ENCODE measurements around the gene TK1.
"Not testable (repeated sequence)": the region's sequence is repeated elsewhere in the genome, so short reads cannot be mapped to it uniquely, and the experiment has no call there.

The TK1 gene

DNA sequence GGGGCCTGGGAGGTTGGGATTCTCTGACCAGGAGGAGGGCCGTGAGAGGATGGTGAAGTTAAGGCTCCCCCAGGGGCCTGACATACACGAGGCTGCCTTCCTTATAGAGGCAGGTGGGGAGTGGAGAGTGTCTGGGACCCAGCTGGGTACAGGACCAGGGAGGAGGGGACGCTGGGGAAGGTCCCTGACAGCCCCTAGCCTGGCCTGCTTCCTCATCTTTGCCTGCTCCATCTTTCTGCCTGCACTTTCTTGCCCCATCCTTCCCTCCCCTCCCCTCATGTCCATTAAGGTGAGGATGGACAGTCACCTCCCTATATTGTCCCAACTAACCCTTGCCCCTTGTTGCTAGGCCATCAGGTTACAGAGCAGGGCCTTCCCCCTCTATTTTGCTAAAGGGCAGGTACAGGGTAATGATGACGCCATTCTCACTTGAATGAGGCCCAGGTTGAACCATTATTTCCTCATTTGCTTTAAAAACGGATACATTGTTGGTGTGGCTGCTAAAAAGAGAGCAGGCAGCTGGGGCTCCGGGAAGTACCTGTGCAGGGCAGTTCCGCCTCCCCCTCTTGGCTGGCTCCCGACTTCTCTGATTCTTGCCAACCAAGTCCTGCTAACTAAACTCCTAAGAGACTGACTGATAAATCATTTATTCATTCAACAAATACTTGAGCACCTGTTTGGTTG is 39.4 kb downstream of the TK1 start:
- DNase-seq, result no peak

DNA sequence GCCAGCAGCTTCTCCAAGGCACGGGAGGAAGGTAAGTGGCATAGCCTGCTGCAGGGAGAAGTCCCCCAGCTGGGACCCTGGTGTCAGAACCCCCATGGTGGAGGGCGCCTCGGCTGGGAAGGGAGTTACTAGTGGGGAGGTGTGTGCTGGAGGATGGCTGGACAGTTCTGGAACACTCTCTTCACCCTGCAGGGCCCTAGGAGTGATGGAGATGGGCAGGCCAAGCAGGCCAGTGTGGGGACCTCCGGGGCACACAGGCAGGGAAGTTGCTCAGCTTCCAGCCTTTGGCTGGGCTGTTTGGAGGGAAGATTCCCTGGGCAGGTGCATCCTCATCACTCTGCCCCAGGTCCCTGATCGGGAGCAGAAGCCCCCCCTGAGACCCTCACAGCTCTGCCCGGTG is 40.0 kb downstream of the TK1 start:
- no peak for DNase-seq

DNA sequence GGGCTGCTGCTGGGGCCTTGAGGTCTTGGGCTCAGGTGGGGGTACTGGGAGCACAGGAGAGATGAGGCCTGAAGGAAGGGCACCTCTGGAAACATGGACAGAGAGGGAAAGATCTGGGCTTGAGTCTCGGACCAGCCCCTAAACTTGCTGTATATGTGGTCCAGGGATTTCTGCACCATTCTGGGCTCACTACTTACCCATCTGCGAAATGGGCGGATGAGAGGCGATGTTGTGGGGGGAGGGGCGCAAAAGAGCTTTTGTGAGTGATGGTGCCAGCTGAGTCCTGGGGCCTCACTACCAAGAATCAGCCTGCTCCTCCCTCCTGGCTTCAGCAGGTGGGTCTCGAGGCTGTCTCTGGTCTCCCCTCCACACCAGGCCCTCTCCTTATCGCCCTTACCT is 40.4 kb downstream of the TK1 start:
- no peak for DNase-seq

DNA sequence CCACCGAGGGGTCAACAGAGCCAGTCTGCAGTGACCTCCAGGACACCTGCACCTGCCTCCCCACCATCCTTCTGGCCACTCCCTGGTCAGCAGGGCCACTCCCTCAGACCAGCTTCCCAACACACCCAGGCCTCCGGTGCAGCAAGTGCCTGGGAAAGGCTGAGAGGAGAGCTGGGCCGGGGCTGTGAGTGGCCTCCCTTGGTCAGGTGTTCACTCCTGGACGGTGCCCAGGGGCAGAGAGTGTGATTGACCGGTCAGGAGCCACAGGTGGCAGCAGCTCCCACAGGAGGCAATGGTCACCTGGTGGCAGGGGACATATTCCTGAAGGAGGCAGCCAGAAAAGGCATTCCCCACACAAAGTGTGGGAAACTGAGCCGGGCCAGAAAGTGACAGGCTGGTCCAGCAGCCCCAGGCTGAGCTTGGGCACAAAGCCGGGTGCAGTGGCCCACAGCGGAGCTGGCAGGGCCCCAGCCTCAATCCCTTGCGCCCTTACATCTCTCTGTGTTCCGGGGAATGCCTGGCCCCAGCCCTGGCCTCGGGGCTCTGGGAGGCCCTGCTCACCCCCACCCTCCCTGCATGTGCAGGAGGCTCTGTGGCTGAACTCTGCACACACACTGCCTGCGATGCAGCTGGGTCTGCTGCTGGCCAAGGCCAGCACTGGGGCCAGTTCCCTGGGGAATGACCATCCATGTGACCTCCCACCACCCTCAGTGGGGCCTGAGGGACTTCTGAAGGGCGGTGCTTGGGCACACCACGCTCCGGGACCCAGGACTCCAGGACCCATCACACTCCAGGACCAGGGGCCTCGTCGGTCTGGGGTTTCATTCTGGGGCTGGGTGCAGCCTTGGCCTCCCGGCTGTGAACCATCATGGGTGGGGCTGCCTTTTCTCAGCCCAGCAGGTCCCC is 41.9 kb downstream of the TK1 start:
- no peak for DNase-seq

DNA sequence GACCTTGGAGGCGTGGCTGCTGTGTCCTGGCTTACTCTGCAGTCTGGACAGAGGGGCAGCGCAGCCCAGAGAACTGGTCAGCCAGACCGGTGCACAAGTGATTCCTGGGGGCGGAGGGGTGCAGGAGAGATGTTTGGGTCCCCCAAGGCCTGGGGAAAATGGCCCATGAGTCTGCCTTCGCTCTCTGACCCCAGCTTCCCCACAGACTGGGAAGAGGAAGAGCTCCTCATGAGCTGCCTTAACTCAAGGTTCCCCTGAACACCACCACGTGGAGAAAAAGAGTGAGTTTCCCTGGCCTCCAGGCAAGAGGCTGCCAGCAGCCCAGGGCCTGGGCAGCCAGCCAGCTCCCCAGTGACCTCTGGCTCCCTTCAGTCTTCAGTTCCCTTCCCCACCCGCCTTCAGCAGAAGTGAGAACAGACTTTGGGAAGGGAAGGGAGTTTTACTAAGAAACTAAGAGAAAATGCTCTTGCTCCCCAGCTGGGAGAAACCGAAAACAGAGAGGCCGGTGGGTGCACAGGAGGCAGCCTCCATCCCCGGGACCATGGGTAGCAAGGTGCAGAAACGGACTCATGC is 42.6 kb downstream of the TK1 start:
- DNase-seq, result no peak

DNA sequence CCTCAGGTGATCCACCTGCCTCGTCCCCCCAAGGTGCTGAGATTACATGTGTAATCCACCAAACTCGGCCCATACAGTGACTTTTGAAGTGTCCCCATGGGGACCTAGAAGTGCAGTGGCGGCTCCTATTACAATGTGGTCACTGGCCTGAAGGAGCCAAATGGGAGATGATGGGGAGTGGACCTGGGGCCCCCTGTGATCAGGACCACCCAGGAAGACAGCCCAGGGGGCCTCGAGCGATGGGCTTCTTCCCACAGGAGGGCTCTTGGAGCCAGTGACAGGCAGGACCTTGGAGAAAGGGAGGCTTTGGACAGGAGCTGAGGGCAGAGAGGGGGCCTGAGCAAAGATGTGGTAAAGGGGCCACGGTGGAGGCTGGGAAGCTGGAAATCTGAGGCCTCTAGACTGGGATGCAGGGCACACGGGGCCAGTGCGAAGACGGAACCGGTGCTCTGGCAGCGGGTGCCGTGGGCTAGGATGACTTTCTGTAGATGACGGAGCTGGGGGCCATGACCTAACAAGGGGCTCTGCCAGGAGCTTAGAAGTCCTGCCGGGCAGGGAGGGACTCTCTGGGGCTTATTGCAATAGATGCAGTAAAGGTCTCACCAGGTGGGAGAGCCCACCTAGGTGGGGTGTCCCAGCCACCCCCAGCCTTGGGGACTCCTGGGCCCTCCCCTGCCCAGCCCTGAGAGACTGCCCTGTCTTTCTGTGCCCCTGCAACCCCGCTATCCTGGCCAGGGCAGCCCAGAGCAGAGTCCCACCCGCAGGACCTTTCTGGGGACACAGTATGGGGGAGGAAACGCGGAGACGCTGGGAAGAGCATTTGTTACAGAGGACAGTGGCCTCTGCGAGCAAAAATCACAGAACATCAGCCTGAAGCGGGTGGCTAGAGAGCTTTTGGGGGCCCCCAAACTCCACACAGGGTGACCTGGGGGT is 43.4 kb downstream of the TK1 start:
- no peak for DNase-seq

DNA sequence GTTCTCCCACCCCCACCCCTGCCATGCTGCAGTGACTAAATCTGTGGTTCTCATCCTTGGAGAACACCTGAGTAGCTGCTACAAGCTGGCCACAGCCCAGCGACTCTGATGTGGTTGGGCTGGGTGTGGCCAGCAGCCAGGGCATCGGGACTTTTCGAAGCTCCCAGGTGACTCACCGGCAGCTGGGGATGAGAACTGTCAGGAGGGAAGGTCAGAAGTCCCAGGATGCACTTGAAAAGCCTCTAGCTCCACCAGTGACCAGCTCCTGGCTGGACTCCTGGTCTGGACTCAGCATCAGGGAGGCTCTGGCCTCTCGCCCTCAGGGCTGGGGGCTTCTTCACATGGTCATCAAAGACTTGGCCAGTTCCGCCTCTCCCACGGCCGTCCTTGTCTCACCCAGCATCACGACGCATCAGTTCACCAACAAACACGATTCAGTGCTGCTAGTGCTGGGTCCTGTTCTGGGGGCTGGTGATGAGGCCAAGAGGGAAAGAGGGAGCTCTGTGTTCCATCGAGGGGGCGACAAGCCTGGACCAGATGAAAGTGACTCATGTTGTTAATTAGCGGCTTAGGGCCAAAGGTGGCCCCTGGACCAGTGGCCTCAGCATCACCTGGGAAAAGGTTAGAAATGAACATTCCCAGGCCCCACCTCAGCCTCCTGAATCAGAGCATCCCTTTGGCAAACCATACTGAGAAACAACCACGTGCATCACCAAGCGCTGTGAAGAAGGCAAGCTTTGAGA is 44.6 kb downstream of the TK1 start:
- DNase-seq, result no peak

DNA sequence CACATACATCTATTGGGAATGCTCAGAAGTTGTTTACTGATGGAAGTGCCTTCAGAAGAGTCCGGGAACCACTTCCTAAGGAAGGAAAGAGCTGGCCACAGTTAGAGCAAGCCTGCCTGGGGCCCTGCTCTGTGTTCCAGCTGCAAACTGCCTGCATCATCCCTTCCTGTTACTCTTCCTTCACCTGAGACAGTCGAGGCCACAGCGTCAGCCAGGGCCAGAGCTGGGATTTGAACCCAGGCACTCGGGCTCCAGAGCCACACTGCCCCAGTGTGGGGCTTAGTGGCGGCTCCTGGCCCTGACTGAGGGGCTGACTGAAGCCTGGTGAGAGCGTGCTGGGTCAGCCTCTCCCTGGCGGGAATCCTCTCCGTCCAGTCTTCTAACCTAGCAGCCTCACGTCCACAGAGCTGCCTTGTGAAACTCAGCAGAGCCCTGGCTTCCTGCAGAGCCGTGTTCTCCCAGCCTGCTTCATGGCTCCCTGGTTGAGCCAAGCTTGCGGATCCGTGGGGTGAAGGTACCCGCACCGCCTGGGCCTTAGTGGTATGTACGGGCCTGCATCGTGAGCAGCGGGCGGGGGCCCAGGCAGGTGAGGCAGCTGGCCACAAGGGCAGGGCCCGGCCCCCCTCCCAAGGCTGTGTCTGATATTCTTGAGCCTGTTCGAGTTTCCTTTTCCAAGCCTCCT is 45.3 kb downstream of the TK1 start:
- DNase-seq, result no peak

DNA sequence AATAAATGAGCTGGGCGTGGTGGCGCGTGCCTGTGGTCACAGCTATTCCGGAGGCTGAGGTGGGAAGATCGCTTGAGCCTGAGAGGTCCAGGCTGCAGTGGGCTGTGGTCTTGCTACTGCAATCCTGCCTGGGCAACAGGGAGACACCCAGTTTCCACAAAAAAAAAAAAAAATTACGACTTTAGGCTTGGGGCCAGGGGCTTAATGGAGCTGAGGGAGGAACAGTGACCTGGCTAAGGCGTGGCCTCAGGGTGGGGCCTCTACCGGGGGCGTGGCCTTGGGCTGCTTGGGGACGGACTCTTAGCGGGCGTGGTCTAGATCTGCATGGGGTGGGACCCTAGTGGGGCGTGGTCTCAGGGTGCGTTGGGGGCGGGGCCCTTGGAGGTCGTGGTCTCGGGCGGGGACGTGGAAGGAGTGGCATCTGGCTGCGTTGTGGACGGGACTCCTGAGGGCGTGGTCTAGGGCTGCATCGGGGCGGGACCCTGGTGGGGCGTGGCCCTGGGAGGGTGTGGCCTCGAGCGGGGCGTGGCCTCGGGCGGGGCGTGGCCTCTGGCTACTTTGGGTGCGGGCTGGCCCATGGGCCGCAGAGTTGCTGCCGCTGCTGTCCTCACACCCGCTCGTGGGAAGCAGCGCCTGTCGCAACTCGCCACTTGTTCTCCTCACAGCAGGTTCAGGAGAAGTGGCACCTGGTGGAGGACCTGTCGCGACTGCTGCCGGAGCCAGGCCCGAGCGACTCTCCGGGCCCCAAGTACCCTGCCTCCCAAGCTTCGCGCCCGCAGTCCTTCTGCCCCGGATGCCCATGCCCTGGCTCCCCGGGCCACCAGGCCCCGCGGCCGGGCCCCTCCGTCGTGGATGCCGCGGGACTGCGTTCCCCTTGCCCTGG is 46.4 kb downstream of the TK1 start:
- DNase-seq, result peak; percentile 61

DNA sequence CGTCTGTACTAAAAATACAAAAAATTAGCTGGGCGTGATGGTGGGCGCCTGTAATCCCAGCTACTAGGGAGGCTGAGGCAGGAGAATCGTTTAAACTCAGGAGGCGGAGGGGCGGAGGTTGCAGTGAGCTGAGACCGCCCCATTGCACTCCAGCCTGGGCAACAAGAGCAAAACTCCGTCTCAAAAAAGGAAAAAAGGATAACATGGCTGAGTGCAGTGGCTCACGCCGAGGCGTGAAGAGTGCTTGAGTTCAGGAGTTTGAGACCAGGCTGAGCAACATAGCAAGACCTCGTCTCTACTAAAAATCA is 47.0 kb downstream of the TK1 start:
- DNase-seq, result not testable (repeated sequence)

DNA sequence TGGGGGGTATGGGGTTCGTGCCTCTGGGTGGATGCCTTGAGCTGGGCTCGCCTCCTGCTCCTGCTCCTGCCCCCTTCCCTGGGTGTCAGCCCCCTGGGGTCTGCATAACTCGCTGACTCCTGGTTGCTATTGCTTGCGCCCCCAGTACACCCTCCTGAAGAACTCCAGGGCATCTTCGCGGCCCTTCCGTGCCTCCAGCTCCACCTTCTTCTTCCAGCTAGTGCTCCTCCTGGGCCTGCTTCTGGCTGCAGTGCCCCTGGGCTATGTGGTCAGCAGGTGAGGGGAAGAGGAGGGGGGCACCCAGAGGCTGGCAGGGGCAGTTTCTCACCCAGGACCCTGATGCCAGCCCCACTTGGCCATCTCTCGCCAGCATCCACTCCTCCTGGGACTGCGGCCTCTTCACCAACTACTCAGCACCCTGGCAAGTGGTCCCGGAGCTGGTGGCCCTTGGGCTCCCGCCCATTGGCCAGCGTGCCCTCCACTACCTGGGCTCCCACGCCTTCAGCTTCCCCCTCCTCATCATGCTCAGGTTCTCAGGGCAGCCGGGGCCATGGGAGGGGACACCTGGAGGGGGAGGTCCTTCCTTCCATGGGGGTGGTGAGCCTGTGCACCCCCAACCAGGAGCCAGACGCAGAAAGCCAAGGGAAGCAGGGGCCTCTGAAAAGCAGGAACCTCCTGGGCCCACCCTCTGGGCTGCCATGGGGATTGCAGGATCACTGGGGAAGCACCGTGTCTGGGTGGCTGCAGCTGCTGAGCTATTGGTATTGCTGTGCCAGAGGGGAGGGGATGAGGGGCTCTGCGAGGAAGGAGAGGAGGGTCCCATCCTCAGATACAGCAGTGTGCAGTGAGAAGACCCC is 48.4 kb downstream of the TK1 start:
- DNase-seq, result no peak

DNA sequence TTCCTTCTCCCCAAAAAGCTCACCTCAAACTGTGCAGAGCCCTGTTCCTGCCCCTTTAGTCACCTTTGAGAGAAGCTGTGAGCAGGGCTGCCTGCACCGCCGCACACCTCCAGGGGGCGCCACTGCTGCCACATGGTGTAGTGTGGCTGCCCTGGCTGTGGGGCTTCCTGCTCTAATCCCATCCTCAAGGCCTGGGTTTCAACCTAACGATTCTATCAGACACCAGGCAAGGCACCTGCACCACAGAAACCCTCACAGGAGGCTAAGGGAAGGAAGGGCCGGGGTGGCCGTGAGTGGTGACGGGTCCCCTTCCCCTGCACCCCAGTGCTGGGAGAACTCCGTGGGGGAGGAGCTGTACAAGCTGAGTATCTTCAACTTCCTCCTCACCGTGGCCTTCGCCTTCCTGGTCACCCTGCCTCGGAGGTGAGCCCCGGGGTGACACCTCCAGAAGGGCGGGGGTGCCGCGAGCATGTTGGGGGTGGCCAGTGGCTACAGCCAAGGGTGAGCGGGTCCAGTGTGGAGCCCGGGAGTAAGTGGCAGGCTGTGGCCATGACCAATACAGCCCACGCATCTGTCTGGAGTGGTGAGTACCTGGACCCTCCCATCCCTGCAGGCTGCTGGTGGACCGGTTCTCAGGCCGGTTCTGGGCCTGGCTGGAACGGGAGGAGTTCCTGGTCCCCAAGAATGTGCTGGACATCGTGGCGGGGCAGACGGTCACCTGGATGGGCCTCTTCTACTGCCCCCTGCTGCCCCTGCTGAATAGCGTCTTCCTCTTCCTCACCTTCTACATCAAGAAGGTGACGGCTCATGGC is 49.3 kb downstream of the TK1 start:
- DNase-seq, result no peak

DNA sequence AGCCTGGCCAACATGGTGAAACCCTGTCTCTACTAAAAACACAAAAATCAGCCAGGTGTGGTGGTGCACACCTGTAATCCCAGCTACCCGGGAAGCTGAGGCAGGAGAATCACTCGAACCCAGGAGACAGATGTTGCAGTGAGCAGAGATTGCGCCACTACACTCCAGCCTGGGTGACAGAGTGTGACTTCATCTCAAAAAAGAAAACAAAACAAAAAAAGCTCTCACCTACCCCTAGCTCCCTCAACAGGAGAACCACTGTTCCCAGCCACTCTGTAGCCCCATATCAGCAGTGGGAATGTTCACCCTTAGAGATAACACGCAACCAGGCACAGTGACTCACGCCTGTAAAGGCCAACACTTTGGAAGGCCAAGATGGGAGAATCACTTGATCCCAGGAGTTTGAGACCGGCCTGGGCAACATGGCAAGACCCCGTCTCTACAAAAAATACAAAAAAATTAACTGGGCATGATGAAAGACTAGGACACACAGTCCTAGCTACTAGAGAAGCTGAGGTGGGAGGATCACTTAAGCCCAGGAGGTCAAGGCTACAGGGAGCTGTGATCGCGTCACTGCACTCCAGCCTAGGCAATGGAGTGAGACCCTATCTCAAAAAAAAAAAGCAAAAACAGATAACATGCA is 50.9 kb downstream of the TK1 start:
- no peak for DNase-seq

DNA sequence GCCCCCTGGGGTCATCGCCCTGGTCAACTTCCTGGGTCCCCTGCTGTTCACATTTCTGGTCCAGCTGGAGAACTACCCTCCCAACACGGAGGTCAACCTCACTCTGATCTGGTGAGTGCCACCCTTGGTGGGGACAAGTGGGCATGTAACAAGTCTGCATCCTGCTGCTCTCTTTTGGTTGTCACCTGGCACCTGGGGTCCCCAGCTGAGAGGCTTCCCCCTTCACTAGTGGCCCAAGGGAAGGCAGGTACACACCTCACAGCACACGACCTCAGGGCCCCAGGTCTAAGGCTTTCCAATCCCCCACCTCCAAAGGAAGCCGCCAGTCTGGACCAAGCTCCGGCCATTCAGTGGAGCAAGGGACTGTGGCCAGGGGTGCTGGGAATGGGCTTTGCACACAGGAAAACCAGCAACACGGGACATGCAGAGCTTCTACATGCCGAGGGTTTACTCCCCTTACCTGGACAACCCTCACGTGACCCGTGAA is 51.9 kb downstream of the TK1 start:
- DNase-seq, result no peak

DNA sequence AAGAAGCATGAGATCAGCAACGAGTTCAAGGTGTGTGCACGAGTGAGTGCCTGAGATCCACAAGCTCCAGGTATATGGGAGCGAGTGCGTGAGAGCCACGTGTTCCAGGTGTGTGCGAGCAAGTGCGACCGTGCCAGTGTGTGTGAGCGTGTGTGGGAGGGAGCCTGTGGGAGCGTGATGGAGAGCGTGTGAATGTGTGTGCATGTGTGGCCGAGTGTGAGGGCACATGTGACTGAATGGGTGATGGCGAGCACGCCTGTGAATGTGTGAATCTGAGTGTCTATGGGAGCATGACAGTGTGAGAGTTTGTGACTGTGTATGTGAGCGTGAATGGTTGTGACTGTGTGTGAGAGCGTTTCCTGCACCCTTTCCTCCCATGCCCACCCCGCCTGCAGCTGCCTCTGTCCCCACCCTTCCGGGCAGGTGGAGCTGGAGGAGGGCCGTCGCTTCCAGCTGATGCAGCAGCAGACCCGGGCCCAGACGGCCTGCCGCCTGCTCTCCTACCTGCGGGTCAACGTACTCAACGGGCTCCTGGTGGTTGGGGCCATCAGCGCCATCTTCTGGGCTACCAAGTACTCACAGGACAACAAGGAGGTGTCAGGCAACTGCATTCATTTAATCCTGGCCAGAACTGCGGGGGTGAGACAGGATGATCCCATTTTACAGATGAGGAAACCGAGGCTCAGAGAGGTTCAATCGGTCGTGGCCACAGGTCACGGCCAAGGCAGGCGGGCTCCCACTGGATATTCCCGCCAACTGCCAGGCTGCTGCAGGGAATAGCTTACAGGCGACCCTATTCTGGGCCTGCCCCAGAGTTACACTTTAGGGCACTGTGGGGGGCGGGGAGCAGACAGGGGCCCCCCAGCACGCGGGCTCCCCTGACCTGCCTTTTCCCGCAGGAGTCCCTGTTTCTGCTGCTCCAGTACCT is 52.6 kb downstream of the TK1 start:
- no peak for DNase-seq

DNA sequence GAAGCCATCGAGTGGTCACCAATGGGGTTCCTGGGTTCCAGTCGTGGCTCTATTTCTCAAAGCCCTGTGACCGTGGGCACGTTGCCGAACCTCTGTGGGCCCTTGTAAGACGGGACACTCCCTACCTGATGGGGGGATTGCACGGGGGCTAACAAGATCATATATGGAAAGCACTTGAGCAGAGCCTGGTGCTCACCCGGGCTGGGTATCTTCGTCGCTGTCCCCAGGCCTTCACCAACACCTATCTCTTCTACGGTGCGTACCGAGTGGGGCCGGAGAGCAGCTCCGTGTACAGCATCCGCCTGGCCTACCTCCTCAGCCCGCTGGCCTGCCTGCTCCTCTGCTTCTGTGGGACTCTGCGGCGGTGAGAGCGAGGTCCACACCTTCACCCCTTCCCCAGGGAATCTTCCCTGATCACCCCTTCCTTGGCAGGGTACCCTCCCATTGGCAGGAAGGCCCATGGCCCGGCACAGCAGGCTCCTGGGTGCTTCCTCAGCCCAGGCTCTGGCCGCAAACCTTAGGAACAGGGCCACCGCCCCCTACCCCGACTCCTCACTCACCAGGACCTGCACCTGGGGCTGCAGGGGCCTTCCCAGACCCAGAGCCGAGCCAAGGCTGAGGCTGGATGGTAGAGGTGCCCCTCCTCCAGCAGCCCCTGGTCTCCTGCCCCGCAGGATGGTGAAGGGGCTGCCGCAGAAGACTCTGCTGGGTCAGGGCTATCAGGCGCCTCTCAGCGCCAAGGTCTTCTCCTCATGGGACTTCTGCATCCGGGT is 53.5 kb downstream of the TK1 start:
- DNase-seq, result no peak
